Activated CD4-positive, alpha-beta T cell treated with anti-CD3 and anti-CD28 coated beads, Interleukin-2, amount 10 ng/mL, durations not matched to agents 7 days and 5 days (primary cell): Measurements from ENCODE around the gene ERLIN1. TPM values are rescaled to one million over a fixed set of nuclear protein-coding genes. Genes with fewer than 3 reads are reported as not detected.

Experiments
- CTCF ChIA-PET: fragments of 350-600 bp; sonication (Branson Sonifier 250); formaldehyde crosslinking; loops from one replicate; lab custom pipeline; 2021; ENCODE audit warnings: antibody characterized with exemption; lab: Charles Lee
- POLR2A ChIA-PET: fragments of 350-600 bp; sonication (Branson Sonifier 250); formaldehyde crosslinking; loops from one replicate; lab custom pipeline; 2021; ENCODE audit warnings: antibody characterized with exemption; lab: Charles Lee
- DNase-seq: peaks from one replicate; pipeline ENCODE4 v3.0.0-alpha.2; 2020
- H3K27ac Mint-ChIP-seq: one replicate; pipeline ENCODE4 v1.8.0; 2021; ENCODE audit warnings: mild to moderate bottlenecking, moderate library complexity, mixed read lengths
- H3K27me3 Mint-ChIP-seq: one replicate; pipeline ENCODE4 v1.8.0; 2021; ENCODE audit warnings: mixed read lengths
- H3K36me3 Mint-ChIP-seq: one replicate; pipeline ENCODE4 v1.8.0; 2021; ENCODE audit warnings: low read depth, mixed read lengths
- H3K4me1 Mint-ChIP-seq: one replicate; pipeline ENCODE4 v1.8.0; 2021; ENCODE audit warnings: mixed read lengths
- H3K4me3 Mint-ChIP-seq: one replicate; pipeline ENCODE4 v1.8.0; 2021; ENCODE audit warnings: mild to moderate bottlenecking, moderate library complexity, mixed read lengths
- H3K9me3 Mint-ChIP-seq: one replicate; pipeline ENCODE4 v1.8.0; 2021; ENCODE audit warnings: mixed read lengths
- total RNA-seq, 2 experiments: library from RNA; stranded (reverse); gene quantifications; one replicate each; pipeline ENCODE4 v1.2.3, GENCODE V29; 2021

ERLIN1 gene
- total RNA-seq, 2 experiments from 2014 or later, result 14.1 to 18.7 TPM

DNA sequence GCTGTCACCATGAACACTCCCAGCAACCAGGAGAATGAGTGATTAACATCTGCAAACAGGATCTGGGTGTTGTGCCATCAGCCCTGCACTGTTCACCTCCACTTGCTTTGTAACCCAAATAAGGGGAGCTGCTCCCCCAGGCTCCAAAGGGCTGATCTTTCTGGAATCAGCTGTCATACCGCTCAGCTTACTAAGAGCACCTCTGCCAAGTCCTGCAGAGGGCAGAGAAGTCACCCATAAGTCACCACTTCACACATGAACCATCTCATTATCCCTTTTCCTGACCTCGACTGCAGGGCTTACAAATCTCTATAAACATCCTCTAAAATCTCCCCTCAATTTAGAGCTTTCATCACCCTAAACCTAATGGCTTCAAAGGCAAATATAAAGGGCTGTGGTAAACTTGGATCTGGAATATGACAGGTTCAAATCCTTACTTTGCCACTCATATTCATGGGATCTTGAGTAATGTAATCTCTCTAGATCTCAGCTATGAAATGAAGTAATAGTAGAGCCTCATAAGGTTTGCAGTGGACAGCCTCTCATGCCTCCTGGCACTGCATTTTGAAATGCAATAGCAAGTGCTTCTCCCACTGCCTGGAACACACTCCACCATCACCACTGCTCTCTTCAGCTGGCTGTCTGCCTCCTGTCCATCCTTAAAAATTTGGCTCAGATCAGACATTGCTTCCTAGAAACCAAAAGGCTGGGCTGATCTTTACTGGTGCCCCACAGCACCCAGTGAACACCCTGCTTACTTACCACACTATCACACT, 38.8 kb downstream of the ERLIN1 start:
- Mint-ChIP-seq H3K4me1 (no peaks in the 10 kb centered on the region), H3K36me3 (peaks cover 12% of the 10 kb centered on the region), H3K27me3 (peaks cover 6% of the 10 kb centered on the region), H3K9me3 (no peaks in the 10 kb centered on the region), H3K27ac (no peak overlapping the region), H3K4me3 (no peak overlapping the region)
- ChIA-PET CTCF (interaction anchor here (0.6 to 1.1 kb wide), 2 partner anchors 9 to 132 kb away, joined by 3 to 6 read pairs; no protein-coding TSS in a partner anchor), POLR2A (no interaction called here)
- no peak for DNase-seq

GRCh38 chr10:100146398-100146797, 39.4 kb downstream of the ERLIN1 start:
- H3K4me3 Mint-ChIP-seq, result no peak overlapping the region
- H3K27ac Mint-ChIP-seq, result no peak overlapping the region
- no peaks in the 10 kb centered on the region for H3K4me1 Mint-ChIP-seq
- CTCF ChIA-PET, result interaction anchor here (1.1 kb wide), 1 partner anchor 10 kb away, joined by 3 read pairs; no protein-coding TSS in a partner anchor
- DNase-seq, result no peak
- H3K9me3 Mint-ChIP-seq, result no peaks in the 10 kb centered on the region
- POLR2A ChIA-PET, result no interaction called here
- peaks cover 8% of the 10 kb centered on the region for H3K36me3 Mint-ChIP-seq
- H3K27me3 Mint-ChIP-seq, result peaks cover 11% of the 10 kb centered on the region

DNA sequence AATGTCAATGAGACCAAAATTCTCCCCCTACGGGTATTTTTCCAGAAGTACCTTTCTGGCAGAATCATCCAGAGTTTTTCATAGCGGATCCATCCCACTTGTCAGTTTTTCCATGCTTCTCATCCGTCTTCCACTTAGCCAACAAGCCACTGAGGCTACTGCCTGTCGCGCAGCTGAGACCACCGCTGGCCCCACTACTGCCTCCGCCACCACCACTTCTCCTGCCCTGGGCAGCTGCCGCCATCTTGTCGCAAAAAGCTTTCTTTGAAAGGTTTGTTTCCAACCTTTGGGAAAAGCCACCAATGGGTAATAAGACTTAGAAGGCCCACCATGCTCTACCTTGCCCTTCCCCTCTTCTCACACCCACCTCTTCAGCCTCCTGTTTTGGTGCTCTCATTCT, 42.1 kb downstream of the ERLIN1 start:
- ChIA-PET POLR2A (no interaction called here), CTCF (no interaction called here)
- no peak overlapping the region for H3K4me3 Mint-ChIP-seq
- no peaks in the 10 kb centered on the region for H3K9me3 Mint-ChIP-seq
- no peak overlapping the region for H3K27ac Mint-ChIP-seq
- H3K36me3 Mint-ChIP-seq, result no peaks in the 10 kb centered on the region
- no peak for DNase-seq
- H3K4me1 Mint-ChIP-seq, result no peaks in the 10 kb centered on the region
- peaks cover 26% of the 10 kb centered on the region for H3K27me3 Mint-ChIP-seq

GRCh38 chr10:100141446-100142087, 44.3 kb downstream of the ERLIN1 start:
- Mint-ChIP-seq H3K27ac (no peak overlapping the region), H3K4me1 (no peaks in the 10 kb centered on the region), H3K9me3 (no peaks in the 10 kb centered on the region), H3K4me3 (no peak overlapping the region), H3K36me3 (no peaks in the 10 kb centered on the region), H3K27me3 (peaks cover 33% of the 10 kb centered on the region)
- ChIA-PET POLR2A (no interaction called here), CTCF (no interaction called here)
- DNase-seq, result no peak

- peaks cover 43% of the 10 kb centered on the region for H3K27me3 Mint-ChIP-seq
- no peak overlapping the region for H3K27ac Mint-ChIP-seq
- ChIA-PET CTCF (no interaction called here), POLR2A (no interaction called here)
- H3K9me3 Mint-ChIP-seq, result peaks cover 2% of the 10 kb centered on the region
- H3K4me3 Mint-ChIP-seq, result no peak overlapping the region
- H3K36me3 Mint-ChIP-seq, result no peaks in the 10 kb centered on the region
- DNase-seq, result no peak
- H3K4me1 Mint-ChIP-seq, result no peaks in the 10 kb centered on the region
Measured at GRCh38 chr10:100140070-100140469, 45.8 kb downstream of the ERLIN1 start.

GRCh38 chr10:100138921-100139496, 46.8 kb downstream of the ERLIN1 start:
- ChIA-PET POLR2A (no interaction called here), CTCF (no interaction called here)
- Mint-ChIP-seq H3K27me3 (peaks cover 44% of the 10 kb centered on the region), H3K4me3 (no peak overlapping the region), H3K4me1 (no peaks in the 10 kb centered on the region), H3K36me3 (no peaks in the 10 kb centered on the region), H3K9me3 (peaks cover 5% of the 10 kb centered on the region), H3K27ac (no peak overlapping the region)
- DNase-seq, result no peak

DNA sequence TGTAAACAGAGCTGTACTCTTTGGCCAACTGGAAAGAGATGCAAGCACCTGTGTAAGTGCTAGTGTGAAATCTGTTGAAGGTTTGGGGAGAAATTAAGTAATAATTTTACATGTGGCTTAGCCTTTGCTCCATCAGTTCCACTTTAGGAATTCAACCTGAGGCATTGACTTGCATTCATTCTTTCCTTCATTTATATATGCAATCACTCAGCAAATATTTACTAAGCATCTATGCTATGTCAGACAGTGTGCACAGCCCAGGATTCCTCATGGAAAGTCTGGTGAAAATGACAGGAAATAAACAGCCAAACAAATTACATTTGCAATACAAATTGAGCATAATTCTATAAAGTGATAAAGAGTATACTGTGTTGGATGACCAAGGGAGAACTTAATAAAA, 50.3 kb downstream of the ERLIN1 start:
- H3K27ac Mint-ChIP-seq, result no peak overlapping the region
- H3K4me3 Mint-ChIP-seq, result no peak overlapping the region
- POLR2A ChIA-PET, result no interaction called here
- H3K9me3 Mint-ChIP-seq, result peaks cover 8% of the 10 kb centered on the region
- CTCF ChIA-PET, result no interaction called here
- no peak for DNase-seq
- peaks cover 42% of the 10 kb centered on the region for H3K27me3 Mint-ChIP-seq
- peaks cover 1% of the 10 kb centered on the region for H3K36me3 Mint-ChIP-seq
- H3K4me1 Mint-ChIP-seq, result peaks cover 1% of the 10 kb centered on the region

GRCh38 chr10:100133801-100134200, 52.0 kb downstream of the ERLIN1 start:
- ChIA-PET POLR2A (no interaction called here), CTCF (interaction anchor here (0.6 to 1.7 kb wide), 2 partner anchors 15 to 23 kb away, joined by 3 to 4 read pairs; no protein-coding TSS in a partner anchor)
- Mint-ChIP-seq H3K9me3 (peaks cover 8% of the 10 kb centered on the region), H3K4me1 (peaks cover 1% of the 10 kb centered on the region), H3K4me3 (no peak overlapping the region), H3K27ac (no peak overlapping the region), H3K36me3 (peaks cover 1% of the 10 kb centered on the region), H3K27me3 (peaks cover 35% of the 10 kb centered on the region)
- no peak for DNase-seq

DNA sequence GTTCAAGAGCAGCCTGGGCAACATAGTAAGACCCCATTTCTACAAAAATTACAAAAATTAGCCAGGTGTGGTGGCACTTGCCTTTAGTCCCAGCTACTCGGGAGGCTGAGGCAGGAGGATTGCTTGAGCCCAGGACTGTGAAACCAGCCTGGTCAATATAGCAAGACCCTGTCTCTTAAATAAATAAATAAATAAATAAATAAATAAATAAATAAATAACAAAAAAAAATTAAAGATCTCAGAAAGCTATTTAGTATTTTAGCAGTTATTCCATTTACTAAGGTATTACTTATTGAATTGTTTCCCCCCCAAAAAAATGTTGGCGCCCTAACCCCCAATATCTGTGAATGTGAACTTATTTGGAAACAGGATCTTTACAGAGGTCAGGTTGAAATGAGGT, 53.4 kb downstream of the ERLIN1 start:
- H3K4me1 Mint-ChIP-seq, result peaks cover 1% of the 10 kb centered on the region
- peaks cover 33% of the 10 kb centered on the region for H3K27me3 Mint-ChIP-seq
- ChIA-PET POLR2A (no interaction called here), CTCF (interaction anchor here (0.9 kb wide), 1 partner anchor 16 kb away, joined by 5 read pairs; no protein-coding TSS in a partner anchor)
- H3K9me3 Mint-ChIP-seq, result peaks cover 8% of the 10 kb centered on the region
- H3K36me3 Mint-ChIP-seq, result peaks cover 1% of the 10 kb centered on the region
- DNase-seq, result no peak
- no peak overlapping the region for H3K4me3 Mint-ChIP-seq
- H3K27ac Mint-ChIP-seq, result no peak overlapping the region

GRCh38 chr10:100131571-100131970, 54.3 kb downstream of the ERLIN1 start:
- Mint-ChIP-seq H3K27ac (no peak overlapping the region), H3K27me3 (peaks cover 30% of the 10 kb centered on the region), H3K4me1 (peaks cover 1% of the 10 kb centered on the region), H3K4me3 (no peak overlapping the region), H3K9me3 (peaks cover 8% of the 10 kb centered on the region), H3K36me3 (peaks cover 1% of the 10 kb centered on the region)
- DNase-seq, result no peak
- POLR2A ChIA-PET, result no interaction called here
- CTCF ChIA-PET, result interaction anchor here (0.9 kb wide), 1 partner anchor 17 kb away, joined by 5 read pairs; no protein-coding TSS in a partner anchor

DNA sequence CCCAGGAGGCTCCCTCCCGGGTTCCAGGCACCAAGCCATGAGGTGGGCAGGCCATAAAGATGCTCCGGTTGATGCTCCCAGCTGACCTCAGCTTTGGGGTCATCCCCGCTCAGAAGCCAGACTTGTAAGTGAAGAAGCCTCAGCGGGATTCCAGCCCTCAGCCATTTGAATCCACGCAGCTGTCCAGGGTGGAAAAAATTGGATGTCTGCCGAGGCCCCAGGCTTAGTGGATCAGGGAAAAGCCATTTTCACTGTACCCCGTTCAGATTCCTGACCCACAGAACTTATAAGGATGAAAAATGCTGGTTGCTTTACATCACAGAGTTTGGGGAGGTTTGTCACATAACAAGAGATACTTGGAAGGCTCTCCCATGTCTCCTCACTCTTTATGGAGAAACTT, 55.0 kb downstream of the ERLIN1 start:
- Mint-ChIP-seq H3K36me3 (peaks cover 1% of the 10 kb centered on the region), H3K4me1 (peaks cover 1% of the 10 kb centered on the region), H3K27ac (no peak overlapping the region), H3K4me3 (no peak overlapping the region), H3K27me3 (peaks cover 22% of the 10 kb centered on the region), H3K9me3 (peaks cover 8% of the 10 kb centered on the region)
- DNase-seq, result no peak
- POLR2A ChIA-PET, result no interaction called here
- CTCF ChIA-PET, result no interaction called here

GRCh38 chr10:100129424-100129823, 56.4 kb downstream of the ERLIN1 start:
- H3K27ac Mint-ChIP-seq, result no peak overlapping the region
- peaks cover 1% of the 10 kb centered on the region for H3K36me3 Mint-ChIP-seq
- peaks cover 1% of the 10 kb centered on the region for H3K4me1 Mint-ChIP-seq
- H3K27me3 Mint-ChIP-seq, result peaks cover 19% of the 10 kb centered on the region
- CTCF ChIA-PET, result interaction anchor here (0.6 to 0.7 kb wide), 3 partner anchors 15 to 39 kb away, joined by 3 to 4 read pairs (median 4); no protein-coding TSS in a partner anchor
- POLR2A ChIA-PET, result no interaction called here
- H3K9me3 Mint-ChIP-seq, result peaks cover 3% of the 10 kb centered on the region
- H3K4me3 Mint-ChIP-seq, result no peak overlapping the region
- no peak for DNase-seq

DNA sequence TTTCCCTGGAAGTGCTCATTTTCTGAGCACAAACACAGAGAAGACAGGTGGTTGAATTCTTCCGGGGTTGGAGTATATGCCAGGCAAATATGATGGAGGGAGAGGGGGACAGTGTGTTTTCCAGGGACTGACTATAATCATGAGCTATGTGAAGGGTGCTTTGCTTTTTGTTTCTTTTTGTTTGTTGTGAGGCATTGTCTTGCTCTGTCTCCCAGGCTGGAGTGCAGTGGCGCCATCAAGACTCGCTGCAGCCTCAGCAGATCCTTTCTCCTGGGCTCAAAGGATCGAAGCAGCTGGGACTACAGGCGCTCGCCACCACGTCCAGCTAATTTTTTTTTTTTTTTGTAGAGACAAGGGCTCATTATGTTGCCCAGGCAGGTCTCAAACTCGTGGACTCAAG, 56.9 kb downstream of the ERLIN1 start:
- peaks cover 18% of the 10 kb centered on the region for H3K27me3 Mint-ChIP-seq
- peaks cover 1% of the 10 kb centered on the region for H3K36me3 Mint-ChIP-seq
- no peak overlapping the region for H3K4me3 Mint-ChIP-seq
- no peak overlapping the region for H3K27ac Mint-ChIP-seq
- H3K4me1 Mint-ChIP-seq, result peaks cover 4% of the 10 kb centered on the region
- DNase-seq, result no peak
- CTCF ChIA-PET, result interaction anchor here (0.7 to 1.1 kb wide), 2 partner anchors 30 to 39 kb away, joined by 3 to 4 read pairs; no protein-coding TSS in a partner anchor
- POLR2A ChIA-PET, result no interaction called here
- H3K9me3 Mint-ChIP-seq, result peaks cover 2% of the 10 kb centered on the region
